ENCODE data around the gene B3GNT8.
A peak's percentile ranks its signal among the peaks of the same experiment; 100 is the strongest.
"Not testable (repeated sequence)": the region's sequence is repeated elsewhere in the genome, so short reads cannot be mapped to it uniquely, and the experiment has no call there.

B3GNT8 gene

GRCh38 chr19:41426952-41427646 lies at the start of gene B3GNT8:
B3GNT8 (minus strand) TSS chr19:41427374; CDS start chr19:41426778, 596 bp downstream.
- no peak for DNase-seq (ENCODE audit: low read depth)

- no peak for DNase-seq (ENCODE audit: low read depth)
These were observed 49.4 kb upstream of the B3GNT8 start for GRCh38 chr19:41476583-41476982.

- not testable (repeated sequence) for DNase-seq (ENCODE audit: low read depth)
These were observed 36.4 kb upstream of the B3GNT8 start for GRCh38 chr19:41463257-41464256.

- no peak for DNase-seq (ENCODE audit: low read depth)
These were observed 35.3 kb upstream of the B3GNT8 start for GRCh38 chr19:41462497-41462896.

- DNase-seq (ENCODE audit: low read depth): no peak
These were observed 30.1 kb upstream of the B3GNT8 start for GRCh38 chr19:41457241-41457640.

GRCh38 chr19:41456342-41456918 lies 29.3 kb upstream of the B3GNT8 start:
- no peak for DNase-seq (ENCODE audit: low read depth)

GRCh38 chr19:41455936-41456335 lies 28.8 kb upstream of the B3GNT8 start:
- no peak for DNase-seq (ENCODE audit: low read depth)

- DNase-seq (ENCODE audit: low read depth): no peak
These were observed 25.6 kb upstream of the B3GNT8 start for GRCh38 chr19:41452584-41453275.

- DNase-seq (ENCODE audit: low read depth): no peak
These were observed 22.6 kb upstream of the B3GNT8 start for GRCh38 chr19:41449865-41450178.

GRCh38 chr19:41449079-41449864 lies 22.1 kb upstream of the B3GNT8 start:
- peak; percentile 48 for DNase-seq (ENCODE audit: low read depth)

GRCh38 chr19:41447732-41448332 lies 20.7 kb upstream of the B3GNT8 start:
- no peak for DNase-seq (ENCODE audit: low read depth)

GRCh38 chr19:41445575-41445974 lies 18.4 kb upstream of the B3GNT8 start:
- DNase-seq (ENCODE audit: low read depth): no peak

- DNase-seq (ENCODE audit: low read depth): no peak
These were observed 16.8 kb upstream of the B3GNT8 start for GRCh38 chr19:41443813-41444455.

GRCh38 chr19:41442473-41443355 lies 15.5 kb upstream of the B3GNT8 start, which contains the start of gene ERICH4:
ERICH4 (plus strand) TSS chr19:41443156; CDS start chr19:41443170, 14 bp downstream.
- no peak for DNase-seq (ENCODE audit: low read depth)

GRCh38 chr19:41441321-41441945 lies 14.3 kb upstream of the B3GNT8 start:
- no peak for DNase-seq (ENCODE audit: low read depth)

GRCh38 chr19:41439441-41440222 lies 12.5 kb upstream of the B3GNT8 start, which contains the start of gene DMAC2:
DMAC2 (minus strand) TSS chr19:41439912; CDS start chr19:41439899, 13 bp downstream.
- peak; percentile 88 for DNase-seq (ENCODE audit: low read depth)

- DNase-seq (ENCODE audit: low read depth): no peak
These were observed 10.9 kb upstream of the B3GNT8 start for GRCh38 chr19:41437944-41438574.

GRCh38 chr19:41436674-41436951 lies 9.4 kb upstream of the B3GNT8 start:
- DNase-seq (ENCODE audit: low read depth): no peak
